Activated naive CD8-positive, alpha-beta T cell treated with anti-CD3 and anti-CD28 coated beads, Interleukin-2, amount 50 U/mL, for 16 hours (primary cell): ENCODE measurements around the gene ATXN2.

ENCODE experiments used
- DNase-seq: peaks from one replicate; pipeline ENCODE4 v3.0.0-alpha.2; 2020; ENCODE audit warnings: low read depth, low spot score

Gene ATXN2

GRCh38 chr12:111437816-111438454 is 161.2 kb downstream of the ATXN2 start:
- no peak for DNase-seq

GRCh38 chr12:111436811-111437210 is 162.3 kb downstream of the ATXN2 start:
- no peak for DNase-seq

- no peak for DNase-seq
Observed at GRCh38 chr12:111436266-111436665, 162.8 kb downstream of the ATXN2 start.

- DNase-seq = no peak
Observed at GRCh38 chr12:111435661-111436201, 163.4 kb downstream of the ATXN2 start.

GRCh38 chr12:111434680-111435338 is 164.3 kb downstream of the ATXN2 start:
- DNase-seq = peak; percentile 74

- no peak for DNase-seq
Observed at GRCh38 chr12:111434049-111434448, 165.1 kb downstream of the ATXN2 start.

GRCh38 chr12:111431772-111432171 is 167.3 kb downstream of the ATXN2 start:
- no peak for DNase-seq

GRCh38 chr12:111430433-111431353 is 168.4 kb downstream of the ATXN2 start:
- DNase-seq = peak; percentile 36

- DNase-seq = peak; percentile 34
Observed at GRCh38 chr12:111429828-111430432, 169.2 kb downstream of the ATXN2 start.

- no peak for DNase-seq
Observed at GRCh38 chr12:111428728-111429175, 170.4 kb downstream of the ATXN2 start.

GRCh38 chr12:111428081-111428727 is 170.9 kb downstream of the ATXN2 start:
- no peak for DNase-seq

- no peak for DNase-seq
Observed at GRCh38 chr12:111427417-111428074, 171.6 kb downstream of the ATXN2 start.

GRCh38 chr12:111426344-111427185 is 172.6 kb downstream of the ATXN2 start:
- DNase-seq = no peak

- no peak for DNase-seq
Observed at GRCh38 chr12:111425655-111426054, 173.5 kb downstream of the ATXN2 start.

- DNase-seq = no peak
Observed at GRCh38 chr12:111424793-111425251, 174.3 kb downstream of the ATXN2 start.

GRCh38 chr12:111424189-111424792 is 174.8 kb downstream of the ATXN2 start:
- no peak for DNase-seq

- no peak for DNase-seq
Observed at GRCh38 chr12:111420494-111420893, 178.6 kb downstream of the ATXN2 start.

GRCh38 chr12:111419784-111420183 is 179.3 kb downstream of the ATXN2 start:
- no peak for DNase-seq

GRCh38 chr12:111418594-111418880 is 180.6 kb downstream of the ATXN2 start:
- no peak for DNase-seq
